ENCODE data around the gene PTPN1. TPM values are rescaled to one million over a fixed set of nuclear protein-coding genes. Genes with fewer than 3 reads are reported as not detected.

The PTPN1 gene
- total and polyA plus RNA-seq, 4 donors, result 51.4 to 80.4 (median 64.7) TPM

GRCh38 chr20:50582092-50582491 is 71.9 kb downstream of the PTPN1 start:
- peaks cover 42 to 75% (median 55%) of the 10 kb centered on the region in 4 donors for H3K36me3 ChIP-seq (ENCODE audit: control insufficient read depth in 4 of 4, insufficient read depth in 4 of 4, low read length in 4 of 4)
- TF ChIP-seq, protein P1, sequence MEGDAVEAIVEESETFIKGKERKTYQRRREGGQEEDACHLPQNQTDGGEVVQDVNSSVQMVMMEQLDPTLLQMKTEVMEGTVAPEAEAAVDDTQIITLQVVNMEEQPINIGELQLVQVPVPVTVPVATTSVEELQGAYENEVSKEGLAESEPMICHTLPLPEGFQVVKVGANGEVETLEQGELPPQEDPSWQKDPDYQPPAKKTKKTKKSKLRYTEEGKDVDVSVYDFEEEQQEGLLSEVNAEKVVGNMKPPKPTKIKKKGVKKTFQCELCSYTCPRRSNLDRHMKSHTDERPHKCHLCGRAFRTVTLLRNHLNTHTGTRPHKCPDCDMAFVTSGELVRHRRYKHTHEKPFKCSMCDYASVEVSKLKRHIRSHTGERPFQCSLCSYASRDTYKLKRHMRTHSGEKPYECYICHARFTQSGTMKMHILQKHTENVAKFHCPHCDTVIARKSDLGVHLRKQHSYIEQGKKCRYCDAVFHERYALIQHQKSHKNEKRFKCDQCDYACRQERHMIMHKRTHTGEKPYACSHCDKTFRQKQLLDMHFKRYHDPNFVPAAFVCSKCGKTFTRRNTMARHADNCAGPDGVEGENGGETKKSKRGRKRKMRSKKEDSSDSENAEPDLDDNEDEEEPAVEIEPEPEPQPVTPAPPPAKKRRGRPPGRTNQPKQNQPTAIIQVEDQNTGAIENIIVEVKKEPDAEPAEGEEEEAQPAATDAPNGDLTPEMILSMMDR (IDR thresholded peaks at IDR 0.05; ENCODE audit: control extremely low read depth, extremely low read depth), result no peak
- DNase-seq (no peak), ATAC-seq (ENCODE audit: insufficient read depth, low FRiP score) (no peak)
- WGBS, 2 donors, result 81 to 93% methylated on average over 6 of the region's 6 CpGs
- H3K27me3 ChIP-seq (ENCODE audit: control insufficient read depth in 3 of 3, insufficient read depth in 3 of 3, low read length in 2 of 3), result no peaks in the 10 kb centered on the region
- no peak overlapping the region for H3K4me3 ChIP-seq
- no peak overlapping the region for H3K27ac ChIP-seq (ENCODE audit: low read depth in 1 of 2, low read length in 1 of 2)
- H3K9me3 ChIP-seq (ENCODE audit: control insufficient read depth in 4 of 4, insufficient read depth in 3 of 4, low read length in 3 of 4), result no peaks in the 10 kb centered on the region
- H3K4me1 ChIP-seq (ENCODE audit: control insufficient read depth in 5 of 5, insufficient read depth in 5 of 5, low read length in 5 of 5), result no peaks in the 10 kb centered on the region
- H3K9ac ChIP-seq (ENCODE audit: insufficient read depth in 1 of 2, low read length in 2 of 2), result no peak overlapping the region

DNA sequence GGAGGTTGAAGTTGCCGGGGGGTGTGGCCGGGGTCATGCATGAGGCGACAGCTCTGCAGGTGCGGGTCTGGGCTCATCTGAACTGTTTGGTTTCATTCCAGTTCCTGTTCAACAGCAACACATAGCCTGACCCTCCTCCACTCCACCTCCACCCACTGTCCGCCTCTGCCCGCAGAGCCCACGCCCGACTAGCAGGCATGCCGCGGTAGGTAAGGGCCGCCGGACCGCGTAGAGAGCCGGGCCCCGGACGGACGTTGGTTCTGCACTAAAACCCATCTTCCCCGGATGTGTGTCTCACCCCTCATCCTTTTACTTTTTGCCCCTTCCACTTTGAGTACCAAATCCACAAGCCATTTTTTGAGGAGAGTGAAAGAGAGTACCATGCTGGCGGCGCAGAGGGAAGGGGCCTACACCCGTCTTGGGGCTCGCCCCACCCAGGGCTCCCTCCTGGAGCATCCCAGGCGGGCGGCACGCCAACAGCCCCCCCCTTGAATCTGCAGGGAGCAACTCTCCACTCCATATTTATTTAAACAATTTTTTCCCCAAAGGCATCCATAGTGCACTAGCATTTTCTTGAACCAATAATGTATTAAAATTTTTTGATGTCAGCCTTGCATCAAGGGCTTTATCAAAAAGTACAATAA is 72.5 kb downstream of the PTPN1 start:
- WGBS, 2 donors, result 93 to 94% methylated on average over 26 of the region's 26 CpGs
- H3K4me1 ChIP-seq (ENCODE audit: control insufficient read depth in 5 of 5, insufficient read depth in 5 of 5, low read length in 5 of 5), result no peaks in the 10 kb centered on the region
- no peaks in the 10 kb centered on the region for H3K9me3 ChIP-seq (ENCODE audit: control insufficient read depth in 4 of 4, insufficient read depth in 3 of 4, low read length in 3 of 4)
- no peak overlapping the region for H3K4me3 ChIP-seq
- no peak overlapping the region for H3K9ac ChIP-seq (ENCODE audit: insufficient read depth in 1 of 2, low read length in 2 of 2)
- ATAC-seq (ENCODE audit: insufficient read depth, low FRiP score) (no peak), DNase-seq (no peak)
- peaks cover 38 to 75% (median 55%) of the 10 kb centered on the region in 4 donors for H3K36me3 ChIP-seq (ENCODE audit: control insufficient read depth in 4 of 4, insufficient read depth in 4 of 4, low read length in 4 of 4)
- TF ChIP-seq, protein P1 (IDR thresholded peaks at IDR 0.05; ENCODE audit: control extremely low read depth, extremely low read depth), result no peak
- H3K27me3 ChIP-seq (ENCODE audit: control insufficient read depth in 3 of 3, insufficient read depth in 3 of 3, low read length in 2 of 3), result no peaks in the 10 kb centered on the region
- no peak overlapping the region for H3K27ac ChIP-seq (ENCODE audit: low read depth in 1 of 2, low read length in 1 of 2)

DNA sequence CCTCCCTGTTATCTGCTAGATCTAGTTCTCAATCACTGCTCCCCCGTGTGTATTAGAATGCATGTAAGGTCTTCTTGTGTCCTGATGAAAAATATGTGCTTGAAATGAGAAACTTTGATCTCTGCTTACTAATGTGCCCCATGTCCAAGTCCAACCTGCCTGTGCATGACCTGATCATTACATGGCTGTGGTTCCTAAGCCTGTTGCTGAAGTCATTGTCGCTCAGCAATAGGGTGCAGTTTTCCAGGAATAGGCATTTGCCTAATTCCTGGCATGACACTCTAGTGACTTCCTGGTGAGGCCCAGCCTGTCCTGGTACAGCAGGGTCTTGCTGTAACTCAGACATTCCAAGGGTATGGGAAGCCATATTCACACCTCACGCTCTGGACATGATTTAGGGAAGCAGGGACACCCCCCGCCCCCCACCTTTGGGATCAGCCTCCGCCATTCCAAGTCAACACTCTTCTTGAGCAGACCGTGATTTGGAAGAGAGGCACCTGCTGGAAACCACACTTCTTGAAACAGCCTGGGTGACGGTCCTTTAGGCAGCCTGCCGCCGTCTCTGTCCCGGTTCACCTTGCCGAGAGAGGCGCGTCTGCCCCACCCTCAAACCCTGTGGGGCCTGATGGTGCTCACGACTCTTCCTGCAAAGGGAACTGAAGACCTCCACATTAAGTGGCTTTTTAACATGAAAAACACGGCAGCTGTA is 73.4 kb downstream of the PTPN1 start:
- Histone ChIP-seq H3K4me3 (no peak overlapping the region), H3K9me3 (ENCODE audit: control insufficient read depth in 4 of 4, insufficient read depth in 3 of 4, low read length in 3 of 4) (no peaks in the 10 kb centered on the region), H3K27me3 (ENCODE audit: control insufficient read depth in 3 of 3, insufficient read depth in 3 of 3, low read length in 2 of 3) (no peaks in the 10 kb centered on the region), H3K36me3 (ENCODE audit: control insufficient read depth in 4 of 4, insufficient read depth in 4 of 4, low read length in 4 of 4) (peaks cover 33 to 70% (median 50%) of the 10 kb centered on the region in 4 donors), H3K27ac (ENCODE audit: low read depth in 1 of 2, low read length in 1 of 2) (no peak overlapping the region), H3K4me1 (ENCODE audit: control insufficient read depth in 5 of 5, insufficient read depth in 5 of 5, low read length in 5 of 5) (no peaks in the 10 kb centered on the region), H3K9ac (ENCODE audit: insufficient read depth in 1 of 2, low read length in 2 of 2) (no peak overlapping the region)
- TF ChIP-seq, protein P1 (IDR thresholded peaks at IDR 0.05; ENCODE audit: control extremely low read depth, extremely low read depth), result no peak
- no peak for ATAC-seq (ENCODE audit: insufficient read depth, low FRiP score)
- no peak for DNase-seq
- WGBS, 2 donors, result 87 to 92% methylated on average over 15 of the region's 15 CpGs

All from lung (tissue), 12 donors.